HepG2 (cell line): ENCODE results near the gene CD180. TPM values are rescaled to one million over a fixed set of nuclear protein-coding genes. Genes with fewer than 3 reads are reported as not detected.

Source experiments
- ATAC-seq: fragments of 200-7000 bp; cut with Tn5 transposase; 3 replicates; pipeline ENCODE4 v1.9.1; 2020; ENCODE audit warnings: mild to moderate bottlenecking, moderate library complexity
- BruUV-seq: library from RNA; stranded (reverse); fragments of 400-500 nt; replicated peaks from 2 replicates; lab custom pipeline; 2021; lab: Mats Ljungman, UMichigan
- CTCF ChIA-PET: fragments of 300-600 bp; formaldehyde crosslinking; extraction: SDS; loops from one replicate; lab custom pipeline; 2021; ENCODE audit warnings: low total read pairs, inconsistent platforms, low intra/inter-chr PET ratio; lab: Yijun Ruan, JAX
- POLR2A ChIA-PET: fragments of 350-600 bp; sonication (Branson Sonifier 250); formaldehyde crosslinking; loops from one replicate; lab custom pipeline; 2020; ENCODE audit warnings: antibody characterized with exemption, inconsistent platforms; lab: Yijun Ruan, JAX
- DNase-seq: peaks from one replicate; pipeline ENCODE4 v3.0.0-alpha.2; 2015; ENCODE audit warnings: low spot score
- FAIRE-seq: peaks from 3 replicates; lab custom pipeline; 2011; peaks lifted over from hg19 to GRCh38; lab: Jason Lieb, UNC
- H2AFZ ChIP-seq: one replicate; pipeline ENCODE4 v1.6.1; 2011; ENCODE audit warnings: low read length, inconsistent platforms
- H3K27ac ChIP-seq: fragments of 300-600 bp; 3 replicates; pipeline ENCODE4 v1.8.0; 2011; ENCODE audit warnings: mixed run types, mild to moderate bottlenecking, mixed read lengths, low read length, inconsistent platforms; ENCODE audit not compliant: insufficient read depth; ENCODE audit errors: extremely low read length
- H3K27me3 ChIP-seq, 2 experiments: fragments of 200-600 bp in 1 of 2; 2 replicates in 1 of 2; 3 replicates in 1 of 2; pipeline versions ENCODE4 v1.6.0 to v1.8.0; 2011; ENCODE audit warnings: low read length in 2 of 2, mild to moderate bottlenecking in 2 of 2, moderate library complexity in 2 of 2, inconsistent platforms in 1 of 2; ENCODE audit not compliant: insufficient read depth in 2 of 2, control insufficient read depth in 1 of 2
- H3K36me3 ChIP-seq, 2 experiments: fragments of 200-600 bp in 1 of 2; replicated peaks in 1 of 2; 2 replicates in 1 of 2; 3 replicates in 1 of 2; pipeline versions ENCODE4 v1.5.1 to v1.8.0; 2011; ENCODE audit warnings: low read length in 2 of 2, inconsistent platforms in 1 of 2; ENCODE audit not compliant: insufficient read depth in 2 of 2, control insufficient read depth in 1 of 2
- H3K4me1 ChIP-seq: 2 replicates; pipeline ENCODE4 v1.5.1; 2012; ENCODE audit warnings: low read length, inconsistent platforms; ENCODE audit not compliant: insufficient read depth
- H3K4me2 ChIP-seq: 2 replicates; pipeline ENCODE4 v1.6.0; 2011; ENCODE audit warnings: low read depth, low read length, inconsistent platforms
- H3K4me3 ChIP-seq, 3 experiments: fragments of 200-600 bp in 1 of 3; sonication (generic), shearing (Covaris generic) in 1 of 3; replicated peaks in 1 of 3; 2 replicates each; pipeline ENCODE4 v1.5.1; 2011 to 2016; ENCODE audit warnings: low read length in 3 of 3, inconsistent platforms in 2 of 3, low read depth in 2 of 3, mild to moderate bottlenecking in 2 of 3, control low read depth in 1 of 3, mixed read lengths in 1 of 3; ENCODE audit not compliant: insufficient read depth in 1 of 3
- H3K79me2 ChIP-seq: one replicate; pipeline ENCODE4 v1.6.1; 2011; ENCODE audit warnings: low read length, inconsistent platforms; ENCODE audit not compliant: insufficient read depth
- H3K9ac ChIP-seq: 2 replicates; pipeline ENCODE4 v1.6.0; 2011; ENCODE audit warnings: mild to moderate bottlenecking, low read depth, low read length, inconsistent platforms; ENCODE audit not compliant: insufficient read depth
- H3K9me3 ChIP-seq: 2 replicates; pipeline ENCODE4 v1.5.1; 2012; ENCODE audit warnings: mild to moderate bottlenecking, low read length
- H4K20me1 ChIP-seq: 2 replicates; pipeline ENCODE4 v1.6.0; 2011; ENCODE audit warnings: inconsistent platforms, mild to moderate bottlenecking, low read length, moderate library complexity; ENCODE audit not compliant: insufficient read depth
- CCAR2 ChIP-seq: fragments of 200-400 bp; formaldehyde crosslinking; optimal IDR thresholded peaks from 2 replicates; pipeline ENCODE3; 2018; ENCODE audit warnings: low read depth, mild to moderate bottlenecking, low read length, moderate library complexity
- ERF ChIP-seq: IDR thresholded peaks from 2 replicates; pipeline ENCODE4 v1.6.1; 2018; ENCODE audit warnings: missing biosample characterization, missing genetic modification reagents
- HNRNPH1 ChIP-seq: fragments of 200-400 bp; formaldehyde crosslinking; optimal IDR thresholded peaks from 2 replicates; pipeline ENCODE3; 2017; ENCODE audit warnings: mild to moderate bottlenecking, low read depth, low read length
- MTA1 ChIP-seq: sonication (generic); formaldehyde crosslinking; IDR thresholded peaks from 2 replicates; pipeline ENCODE4 v1.4.0; 2020; ENCODE audit warnings: missing genetic modification reagents, mild to moderate bottlenecking, borderline replicate concordance
- PTBP1 ChIP-seq: fragments of 200-400 bp; formaldehyde crosslinking; IDR thresholded peaks from 2 replicates; pipeline ENCODE4 v1.6.1; 2018; ENCODE audit warnings: low read length, low read depth; ENCODE audit not compliant: poor library complexity, severe bottlenecking
- ZBTB38 ChIP-seq: sonication (generic); formaldehyde crosslinking; IDR thresholded peaks from 2 replicates; pipeline ENCODE4 v1.5.1; 2020; ENCODE audit warnings: mild to moderate bottlenecking, missing genetic modification reagents
- ZFP36 ChIP-seq: fragments of 150-350 bp; IDR thresholded peaks from 2 replicates; pipeline ENCODE4 v1.6.1; 2018; ENCODE audit warnings: borderline replicate concordance, low read length, low read depth; ENCODE audit not compliant: partially characterized antibody
- ZNF20 ChIP-seq: sonication (generic); formaldehyde crosslinking; IDR thresholded peaks from 2 replicates; pipeline ENCODE4 v1.4.0; 2020; ENCODE audit warnings: mild to moderate bottlenecking, moderate library complexity, missing genetic modification reagents
- ZNF749 ChIP-seq: sonication (generic); formaldehyde crosslinking; IDR thresholded peaks from 2 replicates; pipeline ENCODE4 v1.8.0; 2022; ENCODE audit warnings: mild to moderate bottlenecking, missing genetic modification reagents, moderate library complexity, borderline replicate concordance
- ZNF766 ChIP-seq: sonication (generic); formaldehyde crosslinking; IDR thresholded peaks from 2 replicates; pipeline ENCODE4 v1.5.0; 2020; ENCODE audit warnings: missing genetic modification reagents, borderline replicate concordance
- whole genome bisulfite sequencing: methylation state at CpG from one replicate; pipeline ENCODE4 v1.1.6; 2017; ENCODE audit warnings: low lambda C conversion rate; 5-methylcytosine and 5-hydroxymethylcytosine counted together
- in situ Hi-C: cut with HindIII; loops from 2 replicates; pipeline ENCODE4 v1.10.0; 2017; ENCODE audit warnings: low pct_unique_long_range_greater_than_20kb; ENCODE audit not compliant: extremely low pct_ligation_motif_present
- intact Hi-C: fragments of 100-400 bp; cut with micrococcal nuclease; formaldehyde crosslinking; loops from one replicate; pipeline ENCODE4 v1.10.0; 2022; ENCODE audit not compliant: unreplicated experiment
- polyA plus RNA-seq, 8 experiments: library from polyadenylated mRNA; depleted of rRNA in 3 of 8; stranded (reverse) in 7 of 8; unstranded in 1 of 8; fragments of >200 nt; fragmentation: Illumina TruSeq in 4 of 8; extraction: Trizol in 4 of 8; gene quantifications; 2 replicates each; pipeline versions ENCODE4 v1.2.1 to v1.2.3, GENCODE V29; 2011 to 2016; ENCODE audit warnings: low read depth in 4 of 8, missing spikeins in 1 of 8, mixed read lengths in 1 of 8; ENCODE audit not compliant: insufficient read depth in 1 of 8
- total RNA-seq, 5 experiments: library from RNA; depleted of rRNA; stranded (reverse); fragments of >200 nt; fragmentation: Illumina TruSeq; extraction: Trizol; gene quantifications; 2 replicates each; pipeline ENCODE4 v1.2.3, GENCODE V29; 2016; ENCODE audit warnings: low read depth in 1 of 5
- TF ChIP-seq, protein P1 (sequence below): sonication (generic); formaldehyde crosslinking; IDR thresholded peaks from 2 replicates; pipeline ENCODE4 v1.4.0; 2020; ENCODE audit warnings: missing genetic modification reagents
- TF ChIP-seq, protein P2 (sequence below): sonication (generic); formaldehyde crosslinking; IDR thresholded peaks from 2 replicates; pipeline ENCODE4 v1.5.1; 2020; ENCODE audit warnings: mild to moderate bottlenecking, missing genetic modification reagents
- TF ChIP-seq, protein P3 (sequence below): sonication (generic); formaldehyde crosslinking; IDR thresholded peaks from 2 replicates; pipeline ENCODE4 v1.9.0; 2021; ENCODE audit warnings: missing genetic modification reagents, borderline replicate concordance

The CD180 gene
- total and polyA plus RNA-seq, 2 of the 13 experiments (the other 11 are each of a cell fraction or from before 2014, with no cell fraction given), result not detected

DNA sequence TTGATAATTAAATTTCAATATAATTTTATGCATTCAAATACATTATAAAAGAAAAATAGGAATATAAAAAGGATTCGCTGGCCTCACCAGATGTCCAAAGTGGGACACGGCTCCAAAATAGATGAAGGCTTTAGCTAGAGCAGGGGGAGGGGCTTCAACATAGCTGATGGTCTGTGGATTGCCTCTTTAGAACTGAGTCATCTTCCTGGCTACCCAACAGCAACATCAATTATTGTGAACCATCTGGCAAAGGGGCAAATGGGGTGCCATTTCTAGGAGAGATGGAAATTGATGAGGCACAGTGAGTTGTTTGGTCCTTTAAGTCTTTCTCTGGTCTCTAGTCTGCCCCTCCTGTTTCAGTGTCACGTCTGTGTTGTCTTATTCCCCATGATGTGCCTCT lies 44.2 kb upstream of the CD180 start:
- ChIA-PET CTCF (no interaction called here), POLR2A (no interaction called here)
- no peak overlapping the region for H3K27ac ChIP-seq
- in situ Hi-C loops (no loop called here), intact Hi-C loops (loop anchor here (10.0 kb wide), 1 partner anchor 254 kb away; no protein-coding TSS in a partner anchor)
- H3K36me3 ChIP-seq, result no peaks in the 10 kb centered on the region
- no TSS peak for BruUV-seq
- WGBS, result 63% methylated on average over 3 of the region's 3 CpGs
- H2AFZ ChIP-seq, result no peak overlapping the region
- ATAC-seq (no peak), FAIRE-seq (no peak), DNase-seq (no peak)
- no peak overlapping the region for H3K4me3 ChIP-seq
- no peaks in the 10 kb centered on the region for H3K27me3 ChIP-seq
- H4K20me1 ChIP-seq, result no peaks in the 10 kb centered on the region
- H3K9ac ChIP-seq, result no peak overlapping the region
- peaks cover 30% of the 10 kb centered on the region for H3K4me1 ChIP-seq
- no peak overlapping the region for H3K4me2 ChIP-seq
- no peaks in the 10 kb centered on the region for H3K9me3 ChIP-seq
- no peaks in the 10 kb centered on the region for H3K79me2 ChIP-seq
- TF ChIP-seq ERF (CRISPR knock-in tag) (no peak), ZNF749 (CRISPR knock-in tag) (no peak), ZNF20 (no peak), HNRNPH1 (no peak), ZFP36 (no peak), ZNF766 (no peak), CCAR2 (no peak), ZBTB38 (CRISPR knock-in tag) (no peak), MTA1 (CRISPR knock-in tag) (no peak), PTBP1 (no peak)
- TF ChIP-seq, protein P1, sequence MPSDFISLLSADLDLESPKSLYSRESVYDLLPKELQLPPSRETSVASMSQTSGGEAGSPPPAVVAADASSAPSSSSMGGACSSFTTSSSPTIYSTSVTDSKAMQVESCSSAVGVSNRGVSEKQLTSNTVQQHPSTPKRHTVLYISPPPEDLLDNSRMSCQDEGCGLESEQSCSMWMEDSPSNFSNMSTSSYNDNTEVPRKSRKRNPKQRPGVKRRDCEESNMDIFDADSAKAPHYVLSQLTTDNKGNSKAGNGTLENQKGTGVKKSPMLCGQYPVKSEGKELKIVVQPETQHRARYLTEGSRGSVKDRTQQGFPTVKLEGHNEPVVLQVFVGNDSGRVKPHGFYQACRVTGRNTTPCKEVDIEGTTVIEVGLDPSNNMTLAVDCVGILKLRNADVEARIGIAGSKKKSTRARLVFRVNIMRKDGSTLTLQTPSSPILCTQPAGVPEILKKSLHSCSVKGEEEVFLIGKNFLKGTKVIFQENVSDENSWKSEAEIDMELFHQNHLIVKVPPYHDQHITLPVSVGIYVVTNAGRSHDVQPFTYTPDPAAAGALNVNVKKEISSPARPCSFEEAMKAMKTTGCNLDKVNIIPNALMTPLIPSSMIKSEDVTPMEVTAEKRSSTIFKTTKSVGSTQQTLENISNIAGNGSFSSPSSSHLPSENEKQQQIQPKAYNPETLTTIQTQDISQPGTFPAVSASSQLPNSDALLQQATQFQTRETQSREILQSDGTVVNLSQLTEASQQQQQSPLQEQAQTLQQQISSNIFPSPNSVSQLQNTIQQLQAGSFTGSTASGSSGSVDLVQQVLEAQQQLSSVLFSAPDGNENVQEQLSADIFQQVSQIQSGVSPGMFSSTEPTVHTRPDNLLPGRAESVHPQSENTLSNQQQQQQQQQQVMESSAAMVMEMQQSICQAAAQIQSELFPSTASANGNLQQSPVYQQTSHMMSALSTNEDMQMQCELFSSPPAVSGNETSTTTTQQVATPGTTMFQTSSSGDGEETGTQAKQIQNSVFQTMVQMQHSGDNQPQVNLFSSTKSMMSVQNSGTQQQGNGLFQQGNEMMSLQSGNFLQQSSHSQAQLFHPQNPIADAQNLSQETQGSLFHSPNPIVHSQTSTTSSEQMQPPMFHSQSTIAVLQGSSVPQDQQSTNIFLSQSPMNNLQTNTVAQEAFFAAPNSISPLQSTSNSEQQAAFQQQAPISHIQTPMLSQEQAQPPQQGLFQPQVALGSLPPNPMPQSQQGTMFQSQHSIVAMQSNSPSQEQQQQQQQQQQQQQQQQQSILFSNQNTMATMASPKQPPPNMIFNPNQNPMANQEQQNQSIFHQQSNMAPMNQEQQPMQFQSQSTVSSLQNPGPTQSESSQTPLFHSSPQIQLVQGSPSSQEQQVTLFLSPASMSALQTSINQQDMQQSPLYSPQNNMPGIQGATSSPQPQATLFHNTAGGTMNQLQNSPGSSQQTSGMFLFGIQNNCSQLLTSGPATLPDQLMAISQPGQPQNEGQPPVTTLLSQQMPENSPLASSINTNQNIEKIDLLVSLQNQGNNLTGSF (CRISPR knock-in tag), result no peak
- TF ChIP-seq, protein P2, sequence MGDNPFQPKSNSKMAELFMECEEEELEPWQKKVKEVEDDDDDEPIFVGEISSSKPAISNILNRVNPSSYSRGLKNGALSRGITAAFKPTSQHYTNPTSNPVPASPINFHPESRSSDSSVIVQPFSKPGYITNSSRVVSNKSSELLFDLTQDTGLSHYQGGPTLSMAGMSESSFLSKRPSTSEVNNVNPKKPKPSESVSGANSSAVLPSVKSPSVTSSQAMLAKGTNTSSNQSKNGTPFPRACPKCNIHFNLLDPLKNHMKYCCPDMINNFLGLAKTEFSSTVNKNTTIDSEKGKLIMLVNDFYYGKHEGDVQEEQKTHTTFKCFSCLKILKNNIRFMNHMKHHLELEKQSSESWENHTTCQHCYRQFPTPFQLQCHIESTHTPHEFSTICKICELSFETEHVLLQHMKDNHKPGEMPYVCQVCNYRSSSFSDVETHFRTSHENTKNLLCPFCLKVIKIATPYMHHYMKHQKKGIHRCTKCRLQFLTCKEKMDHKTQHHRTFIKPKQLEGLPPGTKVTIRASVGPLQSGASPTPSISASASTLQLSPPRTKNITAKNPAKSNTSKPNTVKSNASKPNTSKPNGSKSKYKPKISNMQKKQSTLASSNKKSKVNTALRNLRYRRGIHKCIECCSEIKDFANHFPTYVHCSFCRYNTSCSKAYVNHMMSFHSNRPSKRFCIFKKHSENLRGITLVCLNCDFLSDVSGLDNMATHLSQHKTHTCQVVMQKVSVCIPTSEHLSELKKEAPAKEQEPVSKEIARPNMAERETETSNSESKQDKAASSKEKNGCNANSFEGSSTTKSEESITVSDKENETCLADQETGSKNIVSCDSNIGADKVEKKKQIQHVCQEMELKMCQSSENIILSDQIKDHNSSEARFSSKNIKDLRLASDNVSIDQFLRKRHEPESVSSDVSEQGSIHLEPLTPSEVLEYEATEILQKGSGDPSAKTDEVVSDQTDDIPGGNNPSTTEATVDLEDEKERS (CRISPR knock-in tag), result no peak
- TF ChIP-seq, protein P3, sequence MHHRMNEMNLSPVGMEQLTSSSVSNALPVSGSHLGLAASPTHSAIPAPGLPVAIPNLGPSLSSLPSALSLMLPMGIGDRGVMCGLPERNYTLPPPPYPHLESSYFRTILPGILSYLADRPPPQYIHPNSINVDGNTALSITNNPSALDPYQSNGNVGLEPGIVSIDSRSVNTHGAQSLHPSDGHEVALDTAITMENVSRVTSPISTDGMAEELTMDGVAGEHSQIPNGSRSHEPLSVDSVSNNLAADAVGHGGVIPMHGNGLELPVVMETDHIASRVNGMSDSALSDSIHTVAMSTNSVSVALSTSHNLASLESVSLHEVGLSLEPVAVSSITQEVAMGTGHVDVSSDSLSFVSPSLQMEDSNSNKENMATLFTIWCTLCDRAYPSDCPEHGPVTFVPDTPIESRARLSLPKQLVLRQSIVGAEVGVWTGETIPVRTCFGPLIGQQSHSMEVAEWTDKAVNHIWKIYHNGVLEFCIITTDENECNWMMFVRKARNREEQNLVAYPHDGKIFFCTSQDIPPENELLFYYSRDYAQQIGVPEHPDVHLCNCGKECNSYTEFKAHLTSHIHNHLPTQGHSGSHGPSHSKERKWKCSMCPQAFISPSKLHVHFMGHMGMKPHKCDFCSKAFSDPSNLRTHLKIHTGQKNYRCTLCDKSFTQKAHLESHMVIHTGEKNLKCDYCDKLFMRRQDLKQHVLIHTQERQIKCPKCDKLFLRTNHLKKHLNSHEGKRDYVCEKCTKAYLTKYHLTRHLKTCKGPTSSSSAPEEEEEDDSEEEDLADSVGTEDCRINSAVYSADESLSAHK (CRISPR knock-in tag), result no peak
